A549 (cell line): ENCODE data around the gene IFITM2. TPM values are rescaled to one million over a fixed set of nuclear protein-coding genes. Genes with fewer than 3 reads are reported as not detected.

Experiments
- ATAC-seq, 2 experiments: fragments of 200-7000 bp in 1 of 2; fragments of >200 bp in 1 of 2; cut with Nextera tagmentation in 1 of 2; cut with Tn5 transposase in 1 of 2; 3 replicates each; pipeline versions ENCODE4 v1.8.0 to v1.9.1; 2018 to 2020; ENCODE audit warnings: mild to moderate bottlenecking in 1 of 2, moderate library complexity in 1 of 2
- CTCF ChIA-PET: fragments of 300-600 bp; sonication (Branson Sonifier 250); formaldehyde crosslinking; extraction: SDS; loops from one replicate; lab custom pipeline; 2021; ENCODE audit warnings: antibody characterized with exemption, inconsistent platforms; lab: Yijun Ruan, JAX
- POLR2A ChIA-PET: fragments of 350-600 bp; formaldehyde crosslinking; extraction: SDS; loops from one replicate; lab custom pipeline; 2021; ENCODE audit warnings: antibody characterized with exemption, inconsistent platforms; lab: Yijun Ruan, JAX
- DNase-seq, 2 experiments: peaks; one replicate each; pipeline versions ENCODE4 v3.0.0 to v3.0.0-alpha.2; 2011 to 2016; ENCODE audit warnings: low read depth in 1 of 2, low spot score in 1 of 2
- FAIRE-seq: peaks from 2 replicates; lab custom pipeline; 2011; peaks lifted over from hg19 to GRCh38; lab: Jason Lieb, UNC
- H3K27ac ChIP-seq, 2 experiments: fragments of >200 bp; sonication (Bioruptor Twin); formaldehyde crosslinking; 3 replicates each; pipeline ENCODE4 v1.5.1; 2016 to 2017
- H3K4me1 ChIP-seq: fragments of >200 bp; sonication (Bioruptor Twin); formaldehyde crosslinking; 3 replicates; pipeline ENCODE4 v1.6.1; 2016
- H3K4me2 ChIP-seq: fragments of >200 bp; sonication (Bioruptor Twin); formaldehyde crosslinking; 3 replicates; pipeline ENCODE4 v1.6.1; 2016
- H3K4me3 ChIP-seq: fragments of >200 bp; sonication (Bioruptor Twin); formaldehyde crosslinking; 3 replicates; pipeline ENCODE4 v1.5.1; 2016
- H3K9me3 ChIP-seq: fragments of >200 bp; sonication (Bioruptor Twin); formaldehyde crosslinking; 3 replicates; pipeline ENCODE4 v1.6.1; 2016
- CBX2 ChIP-seq: fragments of 200-600 bp; sonication (generic); IDR thresholded peaks from 2 replicates; pipeline ENCODE4 v1.6.1; 2016; ENCODE audit warnings: low read depth, mild to moderate bottlenecking, borderline replicate concordance
- CHD4 ChIP-seq: fragments of 200-600 bp; sonication (generic); IDR thresholded peaks from 2 replicates; pipeline ENCODE4 v1.6.1; 2016; ENCODE audit warnings: antibody characterized with exemption, mild to moderate bottlenecking, borderline replicate concordance
- JUN ChIP-seq, 2 experiments: fragments of >200 bp; sonication (Bioruptor Twin); formaldehyde crosslinking; IDR thresholded peaks; 2 replicates in 1 of 2; 3 replicates in 1 of 2; pipeline ENCODE4 v1.6.1; 2016 to 2017
- MAZ ChIP-seq: fragments of 150-350 bp; IDR thresholded peaks from 2 replicates; pipeline ENCODE4 v1.6.1; 2014; ENCODE audit warnings: antibody characterized with exemption, low read depth, low read length, borderline replicate concordance
- NPAS2 ChIP-seq: fragments of 250-450 bp; sonication (Bioruptor Pico); IDR thresholded peaks from 2 replicates; pipeline ENCODE4 v1.8.0; 2022; ENCODE audit warnings: mild to moderate bottlenecking, moderate library complexity, borderline replicate concordance
- POLR2A ChIP-seq: IDR thresholded peaks from 2 replicates; pipeline ENCODE4 v1.6.1; 2012; ENCODE audit warnings: mild to moderate bottlenecking, low read length
- POLR2AphosphoS2 ChIP-seq: conservative IDR thresholded peaks from 2 replicates; pipeline ENCODE4 v1.6.1; 2012; ENCODE audit warnings: low read length, improper control_type of control experiment, inconsistent platforms
- RCOR1 ChIP-seq: fragments of 150-350 bp; IDR thresholded peaks from 2 replicates; pipeline ENCODE4 v1.6.1; 2014; ENCODE audit warnings: antibody characterized with exemption, low read length, low read depth
- RFX5 ChIP-seq: fragments of 450-650 bp; IDR thresholded peaks from 2 replicates; pipeline ENCODE4 v1.7.1; 2014; ENCODE audit warnings: antibody characterized with exemption, mild to moderate bottlenecking, moderate library complexity
- ZC3H11A ChIP-seq: fragments of 450-650 bp; IDR thresholded peaks from 2 replicates; pipeline ENCODE4 v1.6.1; 2014; ENCODE audit warnings: antibody characterized with exemption, mild to moderate bottlenecking
- ZNF302 ChIP-seq: fragments of 250-450 bp; sonication (Bioruptor Pico); IDR thresholded peaks from 2 replicates; pipeline ENCODE4 v1.9.0; 2021; ENCODE audit warnings: inconsistent platforms, mild to moderate bottlenecking, moderate library complexity
- WGBS: methylation state at CpG from one replicate; pipeline ENCODE4 v1.1.6; 2017; ENCODE audit errors: missing lambda C conversion rate; 5-methylcytosine and 5-hydroxymethylcytosine counted together
- polyA plus RNA-seq, 4 experiments: library from polyadenylated mRNA; depleted of rRNA in 3 of 4; stranded (reverse); fragments of >200 nt; fragmentation: RNase III in 1 of 4; extraction: RNeasy Plus Mini Kit Qiagen cat#74134 plus additional on column Dnase treatment in 1 of 4; gene quantifications; 2 replicates in 3 of 4; 3 replicates in 1 of 4; pipeline ENCODE4 v1.2.3, GENCODE V29; 2011 to 2017
- small RNA-seq, 6 experiments: library from RNA; depleted of rRNA; stranded (forward); fragments of <200 nt; gene quantifications; one replicate each; pipeline ENCODE3, GENCODE V24; 2012
- TF ChIP-seq, protein P1 (sequence below): fragments of 450-650 bp; IDR thresholded peaks from 2 replicates; pipeline ENCODE4 v1.6.1; 2014; ENCODE audit warnings: antibody characterized with exemption

The IFITM2 gene
- polyA plus RNA-seq, 2 of the 4 experiments (the other 2 are of a cell fraction) = 36.4 to 43.6 TPM

DNA sequence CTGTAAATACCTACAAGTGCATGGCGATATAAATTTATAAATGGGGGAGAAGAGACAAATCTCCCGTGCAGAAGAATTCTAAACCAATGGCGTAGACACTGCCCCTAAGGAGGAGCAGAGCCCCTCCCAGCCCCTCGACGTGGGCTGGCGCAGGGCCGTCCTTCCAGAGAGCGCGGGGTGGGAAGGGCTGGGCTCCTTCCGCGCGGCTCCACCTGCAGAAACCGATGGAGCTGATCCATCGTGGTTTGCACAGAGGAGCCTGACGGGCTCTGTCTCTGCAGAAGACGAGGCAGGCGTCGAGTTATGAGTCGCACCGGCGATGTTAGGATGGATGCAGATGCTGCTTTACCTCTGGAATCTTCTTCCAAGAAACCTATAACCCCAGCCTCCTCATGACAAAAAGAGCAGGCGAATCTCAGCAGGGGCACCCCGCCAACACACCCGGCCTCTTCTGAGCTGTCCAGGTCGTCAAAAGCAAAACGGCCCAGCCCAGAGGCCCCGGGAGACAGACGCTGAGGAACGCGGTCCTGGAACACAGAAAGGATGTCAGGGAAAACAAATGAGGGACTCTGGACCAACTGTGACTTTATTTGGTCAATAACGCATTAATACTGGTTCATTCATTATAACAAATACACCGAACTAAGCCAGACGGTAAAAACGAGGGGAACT, 50.6 kb downstream of the IFITM2 start:
- 88% methylated on average over 33 of the region's 34 CpGs for WGBS
- ATAC-seq = no peak

More for the DNA sequence above, 50.6 kb downstream of the IFITM2 start:
- Histone ChIP-seq H3K4me2 (no peak overlapping the region), H3K4me3 (no peak overlapping the region), H3K27ac (no peak overlapping the region), H3K4me1 (peaks cover 19% of the 10 kb centered on the region), H3K9me3 (peaks cover 16% of the 10 kb centered on the region; the same call in 2 of the 3 replicates)
- no peak for TF ChIP-seq NPAS2 (CRISPR knock-in tag)
- no peak for TF ChIP-seq JUN (IDR thresholded peaks at IDR 0.05)
- no peak for TF ChIP-seq POLR2AphosphoS2
- no peak for TF ChIP-seq RFX5
- no peak for TF ChIP-seq ZNF302
- TF ChIP-seq CBX2 = no peak
- no peak for TF ChIP-seq MAZ
- TF ChIP-seq ZC3H11A = no peak
- TF ChIP-seq, protein P1, sequence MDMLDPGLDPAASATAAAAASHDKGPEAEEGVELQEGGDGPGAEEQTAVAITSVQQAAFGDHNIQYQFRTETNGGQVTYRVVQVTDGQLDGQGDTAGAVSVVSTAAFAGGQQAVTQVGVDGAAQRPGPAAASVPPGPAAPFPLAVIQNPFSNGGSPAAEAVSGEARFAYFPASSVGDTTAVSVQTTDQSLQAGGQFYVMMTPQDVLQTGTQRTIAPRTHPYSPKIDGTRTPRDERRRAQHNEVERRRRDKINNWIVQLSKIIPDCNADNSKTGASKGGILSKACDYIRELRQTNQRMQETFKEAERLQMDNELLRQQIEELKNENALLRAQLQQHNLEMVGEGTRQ = no peak
- TF ChIP-seq POLR2A = no peak
- TF ChIP-seq RCOR1 = no peak
- no peak for TF ChIP-seq CHD4
- CTCF ChIA-PET = interaction anchor here (1.9 to 9.4 kb wide), 2 partner anchors 53 to 89 kb away, joined by 5 to 75 read pairs; no protein-coding TSS in a partner anchor
- DNase-seq (no peak), FAIRE-seq (no peak)
- POLR2A ChIA-PET = no interaction called here

Small RNA genes lying within 50 kb of the gene (small RNA-seq; reads per million reads assigned to genes)
- 0 to 0.26 (median 0) reads per million in 6 experiments for gene AC136475.6

Other genes starting within 250 kb of the IFITM2 start
- not detected in 2 replicates for gene SCGB1C1, start 114.7 kb upstream of the IFITM2 start, polyA plus RNA-seq (2011; rRNA removed)
- gene SCGB1C1, start 114.7 kb upstream of the IFITM2 start, polyA plus RNA-seq (2017; fragmentation: RNase III; extraction: RNeasy Plus Mini Kit Qiagen cat#74134 plus additional on column Dnase treatment) = not detected in 3 replicates
- 44.5 and 54.0 TPM in 2 replicates for gene BET1L, start 100.4 kb upstream of the IFITM2 start, polyA plus RNA-seq (2011; rRNA removed)
- 26.4 to 28.5 TPM (median 28.3 TPM) in 3 replicates for gene BET1L, start 100.4 kb upstream of the IFITM2 start, polyA plus RNA-seq (2017; fragmentation: RNase III; extraction: RNeasy Plus Mini Kit Qiagen cat#74134 plus additional on column Dnase treatment)
- gene RIC8A, start 100.1 kb upstream of the IFITM2 start, polyA plus RNA-seq (2011; rRNA removed) = 82.0 and 119 TPM in 2 replicates
- gene RIC8A, start 100.1 kb upstream of the IFITM2 start, polyA plus RNA-seq (2017; fragmentation: RNase III; extraction: RNeasy Plus Mini Kit Qiagen cat#74134 plus additional on column Dnase treatment) = 101 to 111 TPM (median 108 TPM) in 3 replicates
- gene SIRT3, start 71.5 kb upstream of the IFITM2 start, polyA plus RNA-seq (2011; rRNA removed) = 18.4 and 22.3 TPM in 2 replicates
- 19.2 to 20.8 TPM (median 20.3 TPM) in 3 replicates for gene SIRT3, start 71.5 kb upstream of the IFITM2 start, polyA plus RNA-seq (2017; fragmentation: RNase III; extraction: RNeasy Plus Mini Kit Qiagen cat#74134 plus additional on column Dnase treatment)
- 144 and 153 TPM in 2 replicates for gene PSMD13, start 70.8 kb upstream of the IFITM2 start, polyA plus RNA-seq (2011; rRNA removed)
- gene PSMD13, start 70.8 kb upstream of the IFITM2 start, polyA plus RNA-seq (2017; fragmentation: RNase III; extraction: RNeasy Plus Mini Kit Qiagen cat#74134 plus additional on column Dnase treatment) = 198 to 215 TPM (median 198 TPM) in 3 replicates
- 0.03 TPM in 1 of 2 replicates, not detected in the other for gene NLRP6, start 29.4 kb upstream of the IFITM2 start, polyA plus RNA-seq (2011; rRNA removed)
- gene NLRP6, start 29.4 kb upstream of the IFITM2 start, polyA plus RNA-seq (2017; fragmentation: RNase III; extraction: RNeasy Plus Mini Kit Qiagen cat#74134 plus additional on column Dnase treatment) = not detected in 3 replicates
- gene PGGHG, start 18.7 kb upstream of the IFITM2 start, polyA plus RNA-seq (2011; rRNA removed) = 7.2 and 7.9 TPM in 2 replicates
- gene PGGHG, start 18.7 kb upstream of the IFITM2 start, polyA plus RNA-seq (2017; fragmentation: RNase III; extraction: RNeasy Plus Mini Kit Qiagen cat#74134 plus additional on column Dnase treatment) = 12.9 to 19.5 TPM (median 18.3 TPM) in 3 replicates
- not detected in 2 replicates for gene IFITM5, start 8.3 kb upstream of the IFITM2 start, polyA plus RNA-seq (2011; rRNA removed)
- not detected in 3 replicates for gene IFITM5, start 8.3 kb upstream of the IFITM2 start, polyA plus RNA-seq (2017; fragmentation: RNase III; extraction: RNeasy Plus Mini Kit Qiagen cat#74134 plus additional on column Dnase treatment)
- 1.7 and 2.4 TPM in 2 replicates for gene IFITM1, start 6.2 kb downstream of the IFITM2 start, polyA plus RNA-seq (2011; rRNA removed)
- 0.14 to 0.16 TPM in 2 of 3 replicates, not detected in the other for gene IFITM1, start 6.2 kb downstream of the IFITM2 start, polyA plus RNA-seq (2017; fragmentation: RNase III; extraction: RNeasy Plus Mini Kit Qiagen cat#74134 plus additional on column Dnase treatment)
- gene IFITM3, start 13.0 kb downstream of the IFITM2 start, polyA plus RNA-seq (2011; rRNA removed) = 8.6 and 10.8 TPM in 2 replicates
- 8.3 to 13.5 TPM (median 11.3 TPM) in 3 replicates for gene IFITM3, start 13.0 kb downstream of the IFITM2 start, polyA plus RNA-seq (2017; fragmentation: RNase III; extraction: RNeasy Plus Mini Kit Qiagen cat#74134 plus additional on column Dnase treatment)
- gene B4GALNT4, start 61.7 kb downstream of the IFITM2 start, polyA plus RNA-seq (2011; rRNA removed) = 5.1 and 5.3 TPM in 2 replicates
- 20.4 to 28.0 TPM (median 27.5 TPM) in 3 replicates for gene B4GALNT4, start 61.7 kb downstream of the IFITM2 start, polyA plus RNA-seq (2017; fragmentation: RNase III; extraction: RNeasy Plus Mini Kit Qiagen cat#74134 plus additional on column Dnase treatment)
- gene PKP3, start 86.4 kb downstream of the IFITM2 start, polyA plus RNA-seq (2011; rRNA removed) = 12.1 and 13.9 TPM in 2 replicates
- gene PKP3, start 86.4 kb downstream of the IFITM2 start, polyA plus RNA-seq (2017; fragmentation: RNase III; extraction: RNeasy Plus Mini Kit Qiagen cat#74134 plus additional on column Dnase treatment) = 22.3 to 25.9 TPM (median 23.4 TPM) in 3 replicates
- 27.7 and 27.8 TPM in 2 replicates for gene SIGIRR, start 107.2 kb downstream of the IFITM2 start, polyA plus RNA-seq (2011; rRNA removed)
- gene SIGIRR, start 107.2 kb downstream of the IFITM2 start, polyA plus RNA-seq (2017; fragmentation: RNase III; extraction: RNeasy Plus Mini Kit Qiagen cat#74134 plus additional on column Dnase treatment) = 56.6 to 66.4 TPM (median 58.6 TPM) in 3 replicates
- 0.66 and 0.70 TPM in 2 replicates for gene ANO9, start 134.2 kb downstream of the IFITM2 start, polyA plus RNA-seq (2011; rRNA removed)
- gene ANO9, start 134.2 kb downstream of the IFITM2 start, polyA plus RNA-seq (2017; fragmentation: RNase III; extraction: RNeasy Plus Mini Kit Qiagen cat#74134 plus additional on column Dnase treatment) = 0.50 to 0.55 TPM (median 0.51 TPM) in 3 replicates
- 23.4 and 28.9 TPM in 2 replicates for gene PTDSS2, start 142.5 kb downstream of the IFITM2 start, polyA plus RNA-seq (2011; rRNA removed)
- 34.3 to 39.4 TPM (median 38.9 TPM) in 3 replicates for gene PTDSS2, start 142.5 kb downstream of the IFITM2 start, polyA plus RNA-seq (2017; fragmentation: RNase III; extraction: RNeasy Plus Mini Kit Qiagen cat#74134 plus additional on column Dnase treatment)
- 85.8 and 108 TPM in 2 replicates for gene RNH1, start 199.4 kb downstream of the IFITM2 start, polyA plus RNA-seq (2011; rRNA removed)
- gene RNH1, start 199.4 kb downstream of the IFITM2 start, polyA plus RNA-seq (2017; fragmentation: RNase III; extraction: RNeasy Plus Mini Kit Qiagen cat#74134 plus additional on column Dnase treatment) = 131 to 135 TPM (median 135 TPM) in 3 replicates
- gene HRAS, start 227.8 kb downstream of the IFITM2 start, polyA plus RNA-seq (2011; rRNA removed) = 56.3 and 63.3 TPM in 2 replicates
- gene HRAS, start 227.8 kb downstream of the IFITM2 start, polyA plus RNA-seq (2017; fragmentation: RNase III; extraction: RNeasy Plus Mini Kit Qiagen cat#74134 plus additional on column Dnase treatment) = 86.9 to 96.3 TPM (median 88.2 TPM) in 3 replicates
- gene LRRC56, start 229.7 kb downstream of the IFITM2 start, polyA plus RNA-seq (2011; rRNA removed) = 0.30 and 0.32 TPM in 2 replicates
- 0.47 to 1.1 TPM (median 1.0 TPM) in 3 replicates for gene LRRC56, start 229.7 kb downstream of the IFITM2 start, polyA plus RNA-seq (2017; fragmentation: RNase III; extraction: RNeasy Plus Mini Kit Qiagen cat#74134 plus additional on column Dnase treatment)